ENCODE results near the gene SPACA6.

The SPACA6 gene

DNA sequence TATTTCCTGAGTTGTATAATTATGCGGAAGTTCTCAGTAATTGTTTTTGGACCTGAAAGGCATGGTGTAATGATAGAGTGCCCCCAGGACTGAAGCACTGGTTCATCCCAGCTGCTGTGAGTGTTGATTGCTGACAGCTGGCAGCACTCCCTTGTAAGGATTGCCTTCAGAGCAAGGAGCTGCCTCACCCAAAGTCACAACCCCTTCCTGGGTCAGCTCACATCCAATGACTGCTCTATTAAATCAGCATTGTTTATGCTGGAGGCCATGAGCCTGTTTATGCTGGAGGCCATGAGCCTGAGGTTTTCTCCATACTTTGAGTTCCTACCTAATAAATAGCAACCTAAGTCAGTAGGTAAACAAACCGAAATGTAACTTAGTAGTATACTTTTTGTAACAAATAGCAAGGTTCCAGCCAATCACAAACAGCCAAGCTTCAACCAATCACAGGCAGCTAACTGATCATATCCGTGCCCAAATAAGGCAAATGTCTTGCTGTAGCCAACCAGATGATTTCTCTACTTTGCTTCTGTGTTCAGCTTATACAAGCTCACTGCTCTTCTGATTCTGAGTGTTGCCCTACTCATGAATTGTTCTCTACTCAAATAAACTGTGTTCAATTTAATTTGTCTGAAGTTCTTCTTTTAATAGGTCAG is 11.7 kb upstream of the SPACA6 start:
- Histone ChIP-seq H3K9ac (ENCODE audit: insufficient read length) (no peak overlapping the region), H3K27ac (no peak overlapping the region), H3K36me3 (ENCODE audit: insufficient read depth, low read length) (no peaks in the 10 kb centered on the region), H3K9me3 (ENCODE audit: low read depth, low read length) (no peaks in the 10 kb centered on the region), H3K4me3 (no peak overlapping the region)
- TF ChIP-seq EZH2 (IDR thresholded peaks at IDR 0.05) (no peak), POLR2AphosphoS5 (IDR thresholded peaks at IDR 0.05; ENCODE audit: borderline replicate concordance, low read depth, low read length) (no peak), FOXP2 (optimal IDR thresholded peaks at IDR 0.05; ENCODE audit: control extremely low read depth, extremely low read length, insufficient read depth) (no peak)
- no peak for DNase-seq (ENCODE audit: low read depth, low spot score)

DNA sequence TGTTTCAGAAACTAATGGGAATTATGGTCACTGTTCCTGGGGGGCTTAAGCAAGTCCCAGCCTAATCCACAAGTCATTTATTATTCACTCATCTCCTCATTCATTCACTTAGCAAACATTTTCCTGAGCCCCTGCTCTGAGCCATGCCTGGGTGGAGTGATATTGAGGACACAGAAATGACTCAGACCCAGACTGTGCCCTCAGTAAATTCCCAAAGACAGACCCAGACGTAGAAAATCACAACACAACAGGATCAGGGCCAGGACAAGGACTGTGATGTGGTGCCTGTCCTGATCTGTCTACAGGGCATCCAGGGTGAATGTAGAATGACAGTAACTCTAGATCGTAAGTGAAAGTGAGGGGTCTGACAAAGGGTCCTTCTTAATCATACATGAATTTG is 7.0 kb upstream of the SPACA6 start:
- Histone ChIP-seq H3K4me3 (no peak overlapping the region), H3K36me3 (ENCODE audit: insufficient read depth, low read length) (no peaks in the 10 kb centered on the region), H3K27ac (no peak overlapping the region), H3K9ac (ENCODE audit: insufficient read length) (no peak overlapping the region), H3K9me3 (ENCODE audit: low read depth, low read length) (no peaks in the 10 kb centered on the region)
- DNase-seq (ENCODE audit: low read depth, low spot score): no peak
- no peak for TF ChIP-seq EZH2 (IDR thresholded peaks at IDR 0.05)
- TF ChIP-seq POLR2AphosphoS5 (IDR thresholded peaks at IDR 0.05; ENCODE audit: borderline replicate concordance, low read depth, low read length): no peak
- TF ChIP-seq FOXP2 (optimal IDR thresholded peaks at IDR 0.05; ENCODE audit: control extremely low read depth, extremely low read length, insufficient read depth): no peak

- no peak for DNase-seq (ENCODE audit: low read depth, low spot score)
- H3K27ac ChIP-seq: peak overlapping the region; percentile 87
Measured at GRCh38 chr19:51687791-51688670, 5.1 kb upstream of the SPACA6 start.

GRCh38 chr19:51688671-51689571 is 4.2 kb upstream of the SPACA6 start:
- TF ChIP-seq POLR2AphosphoS5 (IDR thresholded peaks at IDR 0.05; ENCODE audit: borderline replicate concordance, low read depth, low read length) (peak; percentile 52), FOXP2 (optimal IDR thresholded peaks at IDR 0.05; ENCODE audit: control extremely low read depth, extremely low read length, insufficient read depth) (no peak)
- H3K9me3 ChIP-seq (ENCODE audit: low read depth, low read length): no peaks in the 10 kb centered on the region
- peak overlapping the region; percentile 87 for H3K27ac ChIP-seq
- DNase-seq (ENCODE audit: low read depth, low spot score): no peak
- peaks cover 7% of the 10 kb centered on the region; the same call in 1 of the 2 replicates for H3K36me3 ChIP-seq (ENCODE audit: insufficient read depth, low read length)
- peak overlapping the region; percentile 95 for H3K4me3 ChIP-seq
- H3K9ac ChIP-seq (ENCODE audit: insufficient read length): peak overlapping the region; percentile 72

More at GRCh38 chr19:51687791-51688670, 5.1 kb upstream of the SPACA6 start:
- Histone ChIP-seq H3K9me3 (ENCODE audit: low read depth, low read length) (no peaks in the 10 kb centered on the region), H3K36me3 (ENCODE audit: insufficient read depth, low read length) (peaks cover 3% of the 10 kb centered on the region; the same call in 1 of the 2 replicates), H3K9ac (ENCODE audit: insufficient read length) (peak overlapping the region; percentile 72), H3K4me3 (peak overlapping the region; percentile 95)
- no peak for TF ChIP-seq EZH2 (IDR thresholded peaks at IDR 0.05)
- TF ChIP-seq POLR2AphosphoS5 (IDR thresholded peaks at IDR 0.05; ENCODE audit: borderline replicate concordance, low read depth, low read length): no peak
- TF ChIP-seq FOXP2 (optimal IDR thresholded peaks at IDR 0.05; ENCODE audit: control extremely low read depth, extremely low read length, insufficient read depth): no peak

DNA sequence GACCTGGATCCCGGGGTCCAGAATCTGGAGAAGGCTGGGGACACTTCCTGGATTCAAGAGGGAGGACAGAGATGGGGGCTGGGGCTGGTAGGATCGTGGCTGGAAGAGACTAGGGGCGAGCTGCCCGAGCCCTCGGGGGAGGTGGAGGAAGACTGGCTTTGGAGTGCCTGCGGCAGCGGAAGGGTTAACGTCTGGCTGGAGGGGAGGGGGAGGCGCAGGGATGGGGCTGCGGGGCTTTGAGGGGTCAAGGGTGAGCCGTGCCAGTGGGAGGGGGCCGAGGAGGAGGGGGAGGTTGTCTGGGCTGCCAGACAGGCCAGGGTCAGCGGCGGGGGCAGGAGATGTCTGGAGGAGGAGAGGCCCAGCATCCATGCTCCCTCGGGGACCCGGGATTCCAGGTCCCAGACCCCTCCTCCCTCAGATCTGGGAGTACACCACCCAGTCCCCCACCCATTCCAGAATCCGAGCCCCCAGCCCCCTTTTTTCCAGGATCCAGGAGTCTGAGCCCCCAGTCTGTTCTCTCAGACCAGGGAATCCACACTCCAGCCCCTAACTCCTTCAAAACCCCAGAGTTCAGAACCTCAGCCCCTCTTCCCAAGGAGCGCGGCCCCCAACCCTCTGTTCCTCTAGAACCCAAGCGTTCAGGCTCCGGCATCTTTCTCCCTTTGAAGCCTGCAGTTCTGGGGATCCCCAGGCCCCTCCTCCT is 3.2 kb upstream of the SPACA6 start:
- H3K9me3 ChIP-seq (ENCODE audit: low read depth, low read length): no peaks in the 10 kb centered on the region
- TF ChIP-seq POLR2AphosphoS5 (IDR thresholded peaks at IDR 0.05; ENCODE audit: borderline replicate concordance, low read depth, low read length) (no peak; the same call in 1 of the 2 replicates), FOXP2 (optimal IDR thresholded peaks at IDR 0.05; ENCODE audit: control extremely low read depth, extremely low read length, insufficient read depth) (no peak), EZH2 (IDR thresholded peaks at IDR 0.05) (no peak)
- peak overlapping the region; percentile 74 for H3K9ac ChIP-seq (ENCODE audit: insufficient read length)
- H3K36me3 ChIP-seq (ENCODE audit: insufficient read depth, low read length): peaks cover 16% of the 10 kb centered on the region; the same call in 1 of the 2 replicates
- H3K4me3 ChIP-seq: peak overlapping the region; percentile 95
- H3K27ac ChIP-seq: peak overlapping the region; percentile 80
- DNase-seq (ENCODE audit: low read depth, low spot score): no peak

- no peak for TF ChIP-seq EZH2 (IDR thresholded peaks at IDR 0.05)
- no peak; the same call in 1 of the 2 replicates for TF ChIP-seq POLR2AphosphoS5 (IDR thresholded peaks at IDR 0.05; ENCODE audit: borderline replicate concordance, low read depth, low read length)
- no peak for TF ChIP-seq FOXP2 (optimal IDR thresholded peaks at IDR 0.05; ENCODE audit: control extremely low read depth, extremely low read length, insufficient read depth)
- Histone ChIP-seq H3K36me3 (ENCODE audit: insufficient read depth, low read length) (peaks cover 23% of the 10 kb centered on the region; the same call in 1 of the 2 replicates), H3K4me3 (peak overlapping the region; percentile 95), H3K9ac (ENCODE audit: insufficient read length) (peak overlapping the region; percentile 74), H3K9me3 (ENCODE audit: low read depth, low read length) (no peaks in the 10 kb centered on the region), H3K27ac (peak overlapping the region; percentile 80)
- no peak for DNase-seq (ENCODE audit: low read depth, low spot score)
Measured at GRCh38 chr19:51690454-51691073, 2.6 kb upstream of the SPACA6 start.

GRCh38 chr19:51691074-51691583 is 2.0 kb upstream of the SPACA6 start:
- DNase-seq (ENCODE audit: low read depth, low spot score): no peak
- H3K4me3 ChIP-seq: peak overlapping the region; percentile 95
- peak overlapping the region; percentile 80 for H3K27ac ChIP-seq
- no peaks in the 10 kb centered on the region for H3K9me3 ChIP-seq (ENCODE audit: low read depth, low read length)
- TF ChIP-seq FOXP2 (optimal IDR thresholded peaks at IDR 0.05; ENCODE audit: control extremely low read depth, extremely low read length, insufficient read depth) (no peak), POLR2AphosphoS5 (IDR thresholded peaks at IDR 0.05; ENCODE audit: borderline replicate concordance, low read depth, low read length) (no peak), EZH2 (IDR thresholded peaks at IDR 0.05) (no peak)
- H3K36me3 ChIP-seq (ENCODE audit: insufficient read depth, low read length): peaks cover 25% of the 10 kb centered on the region; the same call in 1 of the 2 replicates
- H3K9ac ChIP-seq (ENCODE audit: insufficient read length): peak overlapping the region; percentile 55

Data from SK-N-MC (cell line).